Frontal cortex (tissue), 4 donors: Measurements from ENCODE around the gene STAC2. TPM values are rescaled to one million over a fixed set of nuclear protein-coding genes. Genes with fewer than 3 reads are reported as not detected.
A peak's percentile ranks its signal among the peaks of the same experiment; 100 is the strongest.

ENCODE experiments used
- DNase-seq, 2 donors: peaks; one replicate each; pipeline ENCODE4 v3.0.0; 2012; ENCODE audit warnings: low spot score in 2 of 2
- FAIRE-seq: peaks from 2 replicates; lab custom pipeline; 2012; peaks lifted over from hg19 to GRCh38; lab: Jason Lieb, UNC
- total RNA-seq: library from RNA; depleted of rRNA; stranded (reverse); fragments of >200 nt; gene quantifications from one replicate; pipeline ENCODE4 v1.2.3, GENCODE V29; 2014
- donor health status: control.
- donor health status: control.
- donor health status: control.

Gene STAC2
- total RNA-seq, 1 donor from 2014 or later = under 0.01 TPM

GRCh38 chr17:39194089-39194984 is 31.4 kb downstream of the STAC2 start:
- FAIRE-seq = no peak
- DNase-seq = peak; percentile 65 to 87

- FAIRE-seq (no peak), DNase-seq (no peak)
These were observed 32.4 kb downstream of the STAC2 start for GRCh38 chr17:39193346-39193745.

GRCh38 chr17:39192901-39193300 is 32.8 kb downstream of the STAC2 start:
- DNase-seq (no peak), FAIRE-seq (no peak)

- no peak for FAIRE-seq
- DNase-seq = no peak
These were observed 33.8 kb downstream of the STAC2 start for GRCh38 chr17:39191750-39192510.

DNA sequence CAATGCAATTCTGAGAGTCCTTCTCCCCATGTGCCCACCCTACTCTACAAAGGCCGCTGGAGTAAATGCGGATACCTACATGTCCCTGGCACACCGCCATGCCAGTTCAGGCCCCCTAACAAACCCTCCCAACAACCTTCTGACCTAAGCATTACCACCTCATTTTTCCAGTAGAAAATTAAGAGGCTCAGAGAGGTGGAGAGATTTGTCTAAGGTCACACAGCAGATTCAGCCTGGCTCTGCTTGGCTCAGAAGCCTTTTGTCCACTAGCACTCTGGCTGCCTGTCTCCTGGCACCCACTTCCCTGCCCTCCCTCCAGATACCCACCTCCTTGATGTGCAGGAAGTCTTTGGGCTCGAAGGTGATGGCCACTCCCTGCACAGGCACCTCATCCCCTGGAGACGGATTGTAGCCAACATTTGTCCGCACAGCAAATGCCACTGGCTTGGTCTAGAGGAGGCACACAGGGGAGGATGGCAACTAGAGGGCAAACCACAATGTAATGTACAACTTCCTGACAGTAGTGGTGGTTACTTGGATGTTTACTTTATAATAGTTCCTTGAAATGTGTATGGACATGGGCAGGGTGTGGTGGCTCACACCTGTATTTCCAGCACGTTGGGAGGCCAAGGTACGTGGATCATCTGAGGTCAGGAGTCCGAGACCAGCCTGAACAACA is 38.5 kb downstream of the STAC2 start:
- no peak for DNase-seq
- FAIRE-seq = no peak

- no peak for FAIRE-seq
These were observed 39.2 kb downstream of the STAC2 start for GRCh38 chr17:39186481-39187002.

DNA sequence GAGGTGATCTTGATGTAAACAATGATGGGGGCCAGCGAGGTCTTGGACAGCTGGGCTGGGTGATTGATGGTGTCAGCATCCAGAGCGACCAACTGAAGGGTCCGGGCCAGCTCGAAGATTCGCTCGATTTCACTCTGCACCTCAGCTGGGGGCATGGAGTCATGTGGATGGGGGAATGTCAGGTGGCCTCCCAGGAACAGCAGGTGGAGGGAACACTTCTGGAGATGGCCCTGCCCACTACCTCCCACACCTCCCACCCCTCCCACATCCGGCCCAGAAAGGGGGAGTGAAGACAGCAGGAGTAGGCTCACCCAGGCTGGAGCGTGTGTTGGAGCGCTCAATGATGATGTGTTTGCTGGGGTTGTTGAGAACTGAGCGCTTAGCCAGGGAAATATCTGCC is 42.0 kb downstream of the STAC2 start:
- FAIRE-seq = no peak

More at GRCh38 chr17:39186481-39187002, 39.2 kb downstream of the STAC2 start:
- no peak for DNase-seq

GRCh38 chr17:39183045-39183444 is 42.7 kb downstream of the STAC2 start:
- FAIRE-seq (no peak), DNase-seq (no peak)

More for the DNA sequence above, 42.0 kb downstream of the STAC2 start:
- DNase-seq = no peak

- DNase-seq = no peak
- no peak for FAIRE-seq
These were observed 44.4 kb downstream of the STAC2 start for GRCh38 chr17:39181303-39181702.

DNA sequence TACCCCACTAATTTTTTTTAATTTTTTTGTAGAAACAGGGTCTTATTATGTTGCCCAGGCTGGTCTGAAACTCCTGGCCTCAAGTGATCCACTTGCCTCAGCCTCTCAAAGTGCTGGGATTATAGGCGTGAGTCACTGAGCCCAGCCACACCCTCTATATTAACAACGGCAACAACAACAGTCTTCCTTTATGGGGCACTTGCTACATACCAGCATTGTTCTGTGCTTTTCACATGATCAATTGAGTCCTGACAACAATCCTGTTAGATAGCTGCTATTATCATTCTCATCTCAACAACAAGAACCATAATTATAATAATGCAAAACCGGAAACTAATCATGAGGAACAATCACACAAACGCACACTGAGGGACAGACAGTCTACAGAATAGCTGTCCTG is 47.2 kb downstream of the STAC2 start:
- FAIRE-seq (no peak), DNase-seq (no peak)

- FAIRE-seq (no peak), DNase-seq (no peak)
These were observed 48.5 kb downstream of the STAC2 start for GRCh38 chr17:39177256-39177655.

DNA sequence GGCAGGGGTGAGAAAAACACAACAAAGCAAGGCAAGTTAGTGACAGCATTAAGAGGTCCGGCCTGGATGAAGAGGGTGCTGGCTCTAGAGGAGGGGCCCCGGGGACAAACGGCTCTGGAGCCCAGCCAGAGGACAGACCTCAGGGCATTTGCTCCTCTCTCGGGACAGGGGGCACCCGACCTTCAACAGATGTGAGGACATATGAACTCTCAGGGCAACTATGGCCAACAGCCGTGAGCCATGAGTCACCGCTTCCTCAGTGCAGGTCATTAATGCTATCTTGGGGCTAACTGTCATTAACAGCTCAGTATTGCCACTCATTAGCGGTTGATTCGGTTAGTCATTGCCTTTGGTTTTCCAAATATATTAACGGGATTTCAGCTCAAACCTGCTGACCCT is 50.1 kb downstream of the STAC2 start:
- no peak for FAIRE-seq
- no peak for DNase-seq

GRCh38 chr17:39174920-39175694 is 50.6 kb downstream of the STAC2 start:
- DNase-seq = peak; percentile 56 to 87

GRCh38 chr17:39173526-39174274 is 52.0 kb downstream of the STAC2 start:
- FAIRE-seq (no peak), DNase-seq (no peak)

More at GRCh38 chr17:39174920-39175694, 50.6 kb downstream of the STAC2 start:
- no peak for FAIRE-seq

DNA sequence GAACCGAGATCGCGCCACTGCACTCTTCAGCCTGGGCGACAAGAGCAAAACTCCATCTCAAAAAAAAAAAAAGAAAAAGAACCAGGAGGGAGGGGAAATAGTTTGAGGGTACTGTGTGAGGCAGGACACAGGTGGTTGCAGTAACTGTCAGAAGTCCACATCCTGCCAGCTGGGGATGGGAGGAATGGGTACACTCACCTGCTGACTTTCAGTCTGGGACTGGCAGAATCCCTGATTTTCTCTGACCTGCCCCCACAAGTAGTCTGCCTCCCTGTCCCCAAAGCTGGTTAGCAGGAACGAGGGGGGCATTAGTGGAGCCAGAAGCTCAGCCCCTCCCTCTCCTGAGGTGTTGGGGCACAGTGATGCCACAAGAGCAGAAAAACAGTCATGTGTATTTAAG is 52.7 kb downstream of the STAC2 start:
- FAIRE-seq (no peak), DNase-seq (no peak)

DNA sequence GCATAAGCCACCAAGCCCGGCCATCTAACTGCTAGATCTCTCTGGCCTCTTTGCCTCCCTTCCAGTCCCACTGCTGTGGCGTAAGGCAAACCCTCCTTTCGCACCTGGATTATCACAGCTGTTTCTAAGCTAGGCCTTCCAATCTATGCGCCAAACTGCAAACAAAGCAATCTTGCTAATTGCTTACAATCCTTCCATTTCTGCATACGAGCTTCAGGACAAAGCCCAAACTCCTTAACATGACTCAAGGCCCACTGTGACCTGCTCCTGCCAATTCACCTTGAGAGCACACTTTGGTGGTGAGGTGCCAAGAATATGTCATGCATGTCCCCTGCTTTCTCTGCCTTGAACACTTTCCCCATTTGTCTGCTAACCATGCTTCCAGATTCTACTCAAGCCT is 53.8 kb downstream of the STAC2 start:
- no peak for DNase-seq
- FAIRE-seq = no peak

DNA sequence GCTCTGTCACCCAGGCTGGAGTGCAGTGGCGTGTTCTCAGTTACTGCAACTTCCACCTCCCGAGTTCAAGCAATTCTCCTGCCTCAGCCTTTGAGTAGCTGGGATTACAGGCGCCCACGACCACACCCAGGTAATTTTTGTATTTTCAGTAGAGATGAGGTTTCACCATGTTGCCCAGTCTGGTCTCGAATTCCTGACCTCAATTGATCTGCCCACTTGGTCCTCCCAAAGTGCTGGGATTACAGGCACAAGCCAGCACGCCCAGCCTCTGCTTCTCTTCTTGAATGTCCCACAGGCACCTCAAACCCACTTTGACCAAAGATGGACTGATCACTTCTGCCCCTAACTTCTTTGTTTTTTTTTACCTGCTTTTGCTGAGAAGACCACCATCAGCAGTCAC is 55.2 kb downstream of the STAC2 start:
- FAIRE-seq = no peak
- no peak for DNase-seq

GRCh38 chr17:39170109-39170508 is 55.6 kb downstream of the STAC2 start:
- FAIRE-seq = no peak
- DNase-seq = no peak

DNA sequence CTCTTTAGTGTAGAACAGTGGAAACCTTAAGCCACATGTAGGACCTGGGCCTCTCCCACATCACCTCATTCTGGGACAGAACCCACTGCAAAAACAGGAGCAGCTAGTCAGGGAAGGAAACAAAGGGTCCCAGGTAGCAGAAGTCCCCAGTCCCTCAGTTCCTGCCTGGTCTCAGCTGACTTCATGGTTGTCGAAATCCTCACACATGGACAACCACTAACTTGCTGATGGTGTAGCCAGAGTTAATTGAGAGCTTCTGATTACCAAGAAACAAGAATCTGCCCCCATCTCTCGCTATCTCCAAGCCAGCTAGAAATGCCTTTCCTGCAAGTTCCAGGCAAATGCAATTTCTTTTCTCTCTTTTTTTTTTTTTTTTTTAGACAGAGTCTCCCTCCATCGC is 56.2 kb downstream of the STAC2 start:
- FAIRE-seq = no peak

More for the DNA sequence above, 56.2 kb downstream of the STAC2 start:
- DNase-seq = no peak
